ENCODE data around the gene ZNF419.
"Not testable (repeated sequence)": the region's sequence is repeated elsewhere in the genome, so short reads cannot be mapped to it uniquely, and the experiment has no call there.

Gene ZNF419

DNA sequence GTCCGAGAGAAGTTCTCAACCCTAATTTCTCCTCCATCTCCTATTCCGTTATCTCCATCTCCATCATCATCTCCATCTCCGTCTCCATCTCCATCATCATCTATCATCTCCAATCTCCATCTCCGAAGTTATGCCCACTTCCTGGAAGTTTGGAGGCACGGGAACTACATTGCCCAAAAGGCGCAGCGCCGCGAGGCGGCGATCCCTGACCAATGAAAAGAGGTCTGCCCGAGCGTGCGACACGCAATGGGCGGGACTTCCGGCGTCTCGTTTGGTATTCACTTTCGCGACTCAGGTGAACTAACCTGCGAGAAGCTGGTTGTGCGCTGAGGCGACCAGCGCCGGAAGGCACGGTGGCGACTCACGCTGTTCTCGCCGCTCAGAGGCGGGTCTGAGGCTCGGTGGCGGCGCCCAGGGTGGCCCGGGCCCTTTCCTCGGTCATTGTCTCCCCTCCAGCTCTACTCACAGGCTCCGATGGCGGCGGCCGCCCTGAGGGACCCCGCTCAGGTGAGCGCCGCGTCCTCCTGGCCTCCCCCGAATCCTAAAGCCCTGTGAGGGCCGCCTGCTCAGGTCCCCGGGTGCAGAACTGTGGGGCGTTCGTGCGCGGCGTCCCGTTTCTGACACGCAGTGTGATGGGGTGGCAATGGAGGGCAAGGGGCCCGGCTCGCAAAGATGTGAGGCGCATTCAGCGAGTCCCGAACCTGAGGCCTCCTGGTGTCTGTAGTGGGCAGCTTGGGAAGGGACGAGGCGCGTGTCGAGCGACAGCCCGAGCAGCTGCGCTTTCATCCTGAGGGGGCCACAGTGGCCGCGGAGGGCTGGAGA, at the start of gene ZNF419:
ZNF419 (plus strand) TSS at position 274 of the 822 bp plus-strand sequence; CDS start at position 475, 201 bp downstream.
- DNase-seq (ENCODE audit: low read depth), result peak; percentile 80

DNA sequence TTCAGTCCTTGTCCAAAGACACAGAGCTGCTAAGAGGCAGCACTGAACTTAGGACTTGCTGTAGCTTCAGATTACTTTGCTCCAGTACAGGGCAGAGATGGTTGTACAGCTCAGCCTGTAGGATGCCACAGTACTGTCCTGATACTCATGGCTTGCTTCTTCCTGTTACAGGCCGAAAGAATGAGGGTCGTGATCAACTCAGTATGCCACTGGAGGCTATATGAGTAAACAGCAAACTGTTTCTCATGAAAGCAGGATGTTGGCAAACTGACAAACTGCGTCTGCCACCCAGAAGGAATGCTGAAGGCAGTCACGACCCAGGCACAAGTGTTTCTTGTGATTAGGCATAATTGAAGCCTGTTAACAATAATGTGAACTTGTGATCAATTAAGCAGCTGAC, 49.6 kb upstream of the ZNF419 start:
- no peak for DNase-seq (ENCODE audit: low read depth)

DNA sequence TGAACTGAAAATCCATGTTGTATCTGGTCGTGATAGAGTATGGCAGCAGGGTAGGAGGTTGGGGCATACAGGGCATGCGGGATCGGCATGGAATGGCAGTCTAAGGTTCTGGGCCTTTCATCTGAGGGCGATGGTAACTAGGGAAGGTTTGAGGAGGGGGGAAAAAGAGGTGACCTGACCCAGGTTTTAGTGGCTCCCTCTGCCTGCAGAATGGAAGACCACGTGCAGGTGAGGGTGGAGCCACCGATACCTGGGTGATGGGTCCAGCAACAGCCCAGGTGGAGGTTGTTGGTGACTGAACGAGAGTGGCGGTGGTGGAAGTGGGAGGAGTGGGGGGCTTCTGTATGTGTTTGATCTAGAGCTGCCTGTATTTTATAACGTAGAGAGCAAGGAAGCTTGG, 48.6 kb upstream of the ZNF419 start:
- DNase-seq (ENCODE audit: low read depth), result no peak

DNA sequence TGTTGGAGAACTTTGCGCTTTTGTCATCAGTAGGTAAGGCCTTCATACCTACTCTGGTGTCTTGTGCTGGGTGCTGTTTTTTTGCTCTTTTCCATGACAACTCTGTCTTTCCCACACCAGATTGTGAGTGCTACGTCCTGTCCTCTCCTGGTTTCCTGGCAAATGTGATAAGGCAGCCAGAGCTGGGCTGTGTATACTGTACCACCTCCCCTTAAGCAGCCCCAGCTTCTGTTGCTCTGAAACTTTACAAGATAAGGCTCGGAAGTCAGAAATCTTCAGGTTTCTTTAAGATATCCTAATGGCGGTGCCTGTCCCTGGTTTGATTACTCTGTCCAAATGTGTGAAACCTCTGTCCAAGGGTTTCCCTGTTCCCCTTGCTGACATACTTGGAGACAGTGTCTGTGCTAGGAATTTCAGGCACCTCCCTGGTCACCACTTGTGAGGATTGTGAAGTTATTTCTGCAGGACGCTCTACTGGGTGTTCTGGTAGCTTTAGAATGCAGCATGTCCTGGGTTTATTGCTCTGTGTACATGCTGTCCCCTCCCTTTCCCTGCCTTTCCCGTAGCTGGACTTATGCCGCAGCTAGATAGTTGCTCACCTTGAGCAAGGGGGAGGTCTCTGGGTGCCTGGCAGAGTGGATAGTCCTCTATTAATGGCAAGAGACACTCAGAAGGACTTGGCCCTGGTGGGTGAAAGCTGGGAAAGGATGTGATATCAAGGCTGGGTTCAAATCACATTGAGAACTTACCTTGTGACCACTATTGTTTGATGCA, 45.4 kb upstream of the ZNF419 start:
- DNase-seq (ENCODE audit: low read depth), result no peak

DNA sequence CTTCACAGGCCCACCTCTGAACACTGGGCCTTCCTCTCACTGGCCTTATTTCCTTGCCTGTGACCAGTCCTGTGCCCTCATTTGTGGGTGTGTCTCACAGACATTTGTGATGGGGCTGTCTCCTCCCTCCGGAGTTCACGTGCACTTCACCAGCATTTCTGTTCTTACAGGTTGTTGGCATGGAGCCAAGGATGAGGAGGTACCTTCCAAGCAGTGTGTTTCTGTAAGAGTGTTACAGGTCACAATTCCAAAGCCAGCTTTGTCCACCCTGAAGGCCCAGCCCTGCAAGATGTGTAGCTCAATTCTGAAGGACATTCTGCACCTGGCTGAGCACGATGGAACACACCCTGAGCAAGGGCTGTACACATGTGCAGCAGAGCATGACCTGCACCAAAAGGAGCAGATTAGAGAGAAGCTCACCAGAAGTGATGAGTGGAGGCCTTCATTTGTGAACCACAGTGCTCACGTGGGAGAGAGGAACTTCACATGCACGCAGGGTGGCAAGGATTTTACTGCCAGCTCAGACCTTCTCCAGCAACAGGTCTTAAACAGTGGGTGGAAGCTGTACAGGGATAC, 44.3 kb upstream of the ZNF419 start:
- DNase-seq (ENCODE audit: low read depth), result no peak

DNA sequence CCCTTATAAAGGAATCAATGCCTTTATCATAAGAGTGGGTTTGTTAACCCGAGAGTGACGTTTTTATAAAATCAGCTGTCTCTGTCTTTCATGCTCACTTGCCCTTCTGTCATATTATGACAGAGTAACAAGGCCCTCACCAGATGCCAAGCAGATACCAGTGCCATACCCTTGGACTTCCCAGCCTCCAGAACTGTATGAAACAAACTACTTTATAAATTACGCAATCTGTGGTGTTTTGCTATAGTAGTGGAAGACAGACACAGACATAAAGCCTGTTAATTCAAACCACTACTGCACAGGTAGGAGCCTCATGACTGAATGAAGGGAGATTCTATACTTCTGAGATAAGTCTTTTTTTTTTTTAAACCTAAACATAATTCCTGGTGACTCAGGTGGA, 35.2 kb upstream of the ZNF419 start:
- no peak for DNase-seq (ENCODE audit: low read depth)

DNA sequence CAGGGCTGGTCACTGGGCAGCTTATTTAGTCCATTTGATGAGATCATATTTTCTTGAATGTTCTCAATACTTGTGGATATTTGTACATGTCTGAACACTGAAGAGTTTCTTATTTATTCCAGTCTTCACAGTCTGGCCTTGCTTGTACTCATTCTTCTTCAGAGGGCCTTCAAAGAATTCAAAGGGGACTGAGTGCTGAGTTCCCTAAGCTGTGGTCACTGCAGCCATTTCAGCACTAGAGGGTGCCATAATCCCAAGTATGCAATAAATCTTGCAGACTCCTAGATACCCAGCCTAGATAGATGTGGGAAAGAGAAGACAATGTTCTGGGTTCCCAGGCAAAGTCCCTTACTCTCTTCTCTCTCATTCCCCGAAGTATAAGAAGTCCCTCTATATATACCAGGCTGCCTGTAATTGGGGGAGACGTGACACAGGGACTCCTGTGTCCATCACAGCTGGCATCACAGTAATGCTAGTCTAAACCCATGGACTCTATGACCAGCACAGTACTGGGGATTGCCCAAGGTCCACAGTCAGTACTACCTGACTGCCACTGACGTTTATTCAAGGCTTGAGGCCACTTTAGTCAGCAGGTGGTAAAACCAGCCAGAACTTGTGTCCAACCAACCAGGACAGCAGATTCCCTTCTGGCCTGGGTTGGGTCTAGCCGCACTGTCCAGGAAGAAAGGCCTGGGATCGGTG, 21.7 kb upstream of the ZNF419 start:
- no peak for DNase-seq (ENCODE audit: low read depth)

DNA sequence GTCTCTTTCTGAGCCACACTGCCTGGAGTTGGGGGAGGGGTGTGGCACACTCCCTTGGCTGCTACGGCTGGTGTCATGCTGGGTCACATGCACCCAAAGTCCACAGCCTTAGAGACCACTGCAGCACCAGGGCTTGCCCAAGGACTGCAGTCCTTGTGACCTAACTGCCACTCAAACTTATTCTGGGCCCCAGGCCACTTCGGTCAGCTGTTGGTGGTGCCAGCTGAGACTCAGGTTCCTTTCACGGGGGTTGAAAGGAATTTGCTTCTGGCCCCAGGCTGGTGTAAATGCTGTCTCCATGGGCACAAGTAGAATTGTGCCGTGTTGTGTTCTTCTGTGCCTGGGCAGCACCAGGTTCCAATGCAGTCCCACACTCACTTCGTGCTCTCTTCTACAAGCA, 21.1 kb upstream of the ZNF419 start:
- DNase-seq (ENCODE audit: low read depth), result no peak

DNA sequence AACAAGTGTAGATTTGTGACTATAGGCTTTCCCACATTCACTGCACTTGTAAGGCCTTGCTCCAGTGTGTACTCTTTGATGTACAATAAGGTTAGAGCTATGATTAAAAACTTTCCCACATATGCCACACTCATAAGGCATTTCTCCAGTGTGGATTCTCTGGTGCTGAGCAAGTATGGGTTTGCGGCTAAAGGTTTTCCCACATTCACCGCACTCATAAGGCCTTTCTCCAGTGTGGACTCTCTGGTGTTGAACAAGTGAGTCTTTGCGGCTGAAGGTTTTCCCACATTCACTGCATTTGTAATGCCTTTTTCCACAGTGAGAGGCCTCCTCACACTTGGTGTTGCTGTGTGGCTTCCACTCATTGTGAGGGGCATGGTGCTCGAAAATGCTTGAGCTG, 13.9 kb upstream of the ZNF419 start:
- no peak for DNase-seq (ENCODE audit: low read depth)

DNA sequence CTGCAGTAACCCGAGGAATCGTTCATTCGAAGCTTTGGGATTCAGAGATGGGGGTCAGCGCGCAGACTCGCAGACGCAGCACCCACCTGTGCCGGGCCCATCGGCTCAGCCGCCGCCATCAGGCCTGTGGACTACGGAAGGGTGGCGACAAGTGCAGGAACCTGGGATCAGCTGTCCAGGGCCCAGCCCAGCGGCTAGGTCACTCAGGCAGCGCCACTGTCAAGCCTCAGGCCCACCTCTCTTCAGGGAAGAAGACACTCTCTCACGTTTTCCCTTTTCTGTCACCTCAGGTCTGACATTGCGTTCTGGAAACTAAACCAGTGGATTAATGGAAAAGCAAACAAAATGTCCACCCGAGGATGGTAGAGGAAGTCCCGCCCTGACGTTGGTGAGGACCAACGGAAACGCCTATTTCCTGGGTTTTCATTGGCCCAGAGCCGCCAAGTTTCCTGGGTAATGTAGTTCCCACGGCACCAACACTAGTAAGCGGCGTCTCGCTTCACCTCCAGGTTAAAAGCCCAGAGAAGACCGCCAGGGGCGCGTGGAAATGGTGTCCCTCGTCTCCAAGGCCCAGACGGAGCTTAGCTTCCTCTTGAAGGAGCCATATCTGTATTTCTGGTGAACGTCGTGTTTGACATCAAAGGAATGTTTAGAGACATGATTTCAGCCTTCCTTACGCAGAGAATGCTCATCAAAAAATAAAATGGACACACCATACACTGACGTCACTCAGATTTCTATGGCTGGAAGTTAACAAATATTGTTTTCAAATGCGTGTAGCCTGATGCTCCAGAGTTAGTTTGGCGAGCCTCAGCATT, 10.2 kb upstream of the ZNF419 start, which contains the start of gene ZNF772:
ZNF772 (minus strand) TSS at position 376 of the 818 bp plus-strand sequence; CDS start at position 119, 257 bp downstream.
- peak; percentile 46 for DNase-seq (ENCODE audit: low read depth)

DNA sequence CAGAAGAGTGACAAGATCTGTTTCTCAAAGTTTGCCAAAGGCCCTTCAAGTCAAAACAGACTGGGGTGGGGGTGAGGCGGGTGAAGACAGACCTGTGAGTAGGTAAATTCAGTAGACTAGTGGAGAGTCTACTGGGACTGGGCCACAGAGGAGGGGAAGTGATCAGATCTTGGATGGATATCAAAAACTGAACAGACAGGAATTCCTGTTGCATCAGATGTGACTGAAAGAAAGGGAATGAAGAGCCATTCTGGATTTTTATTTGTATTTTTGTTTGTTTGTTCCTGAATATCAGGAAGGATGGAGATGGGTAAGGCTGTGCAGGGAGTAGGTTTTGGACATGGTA, 722 bp downstream of the ZNF419 start:
- DNase-seq (ENCODE audit: low read depth), result not testable (repeated sequence)

DNA sequence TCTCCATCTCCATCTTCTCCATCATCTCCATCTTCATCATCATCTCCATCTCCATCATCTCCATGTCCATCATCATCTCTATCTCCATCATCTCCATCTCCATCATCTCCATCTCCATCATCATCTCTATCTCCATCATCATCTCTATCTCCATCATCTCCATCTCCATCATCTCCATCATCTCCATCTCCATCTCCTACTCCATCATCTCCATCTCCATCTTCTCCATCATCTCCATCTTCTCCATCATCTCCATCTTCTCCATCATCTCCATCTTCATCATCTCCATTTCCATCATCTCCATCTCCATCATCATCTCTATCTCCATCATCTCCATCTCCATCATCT, 11.8 kb downstream of the ZNF419 start:
- not testable (repeated sequence) for DNase-seq (ENCODE audit: low read depth)

DNA sequence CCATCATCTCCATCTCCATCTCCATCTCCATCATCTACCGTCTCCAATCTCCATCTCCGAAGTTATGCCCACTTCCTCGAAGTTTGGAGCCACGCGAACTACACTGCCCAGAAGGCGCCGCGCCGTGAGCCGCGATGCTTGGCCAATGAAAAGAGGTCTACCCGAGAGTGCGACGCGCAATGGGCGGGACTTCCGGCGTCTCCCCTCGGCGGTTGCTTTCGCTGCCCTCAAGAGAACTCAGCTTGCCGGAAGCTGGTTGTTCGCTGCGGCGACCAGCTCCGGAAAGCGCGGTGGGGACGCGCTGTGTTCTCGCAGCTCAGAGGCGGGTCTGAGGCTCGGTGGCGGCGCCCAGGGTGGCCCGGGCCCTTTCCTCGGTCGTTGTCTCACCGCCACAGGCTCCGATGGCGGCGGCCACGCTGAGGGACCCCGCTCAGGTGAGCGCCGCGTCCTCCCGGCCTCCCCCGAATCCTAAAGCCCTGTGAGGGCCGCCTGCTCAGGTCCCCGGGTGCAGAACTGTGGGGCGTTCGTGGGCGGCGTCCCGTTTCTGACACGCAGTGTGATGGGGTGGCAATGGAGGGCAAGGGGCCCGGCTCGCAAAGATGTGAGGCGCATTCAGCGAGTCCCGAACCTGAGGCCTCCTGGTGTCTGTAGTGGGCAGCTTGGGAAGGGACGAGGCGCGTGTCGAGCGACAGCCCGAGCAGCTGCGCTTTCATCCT, 12.3 kb downstream of the ZNF419 start, which contains the start of gene ZNF773:
ZNF773 (plus strand) TSS at position 259 of the 716 bp plus-strand sequence; CDS start at position 402, 143 bp downstream.
- peak; percentile 96 for DNase-seq (ENCODE audit: low read depth)

DNA sequence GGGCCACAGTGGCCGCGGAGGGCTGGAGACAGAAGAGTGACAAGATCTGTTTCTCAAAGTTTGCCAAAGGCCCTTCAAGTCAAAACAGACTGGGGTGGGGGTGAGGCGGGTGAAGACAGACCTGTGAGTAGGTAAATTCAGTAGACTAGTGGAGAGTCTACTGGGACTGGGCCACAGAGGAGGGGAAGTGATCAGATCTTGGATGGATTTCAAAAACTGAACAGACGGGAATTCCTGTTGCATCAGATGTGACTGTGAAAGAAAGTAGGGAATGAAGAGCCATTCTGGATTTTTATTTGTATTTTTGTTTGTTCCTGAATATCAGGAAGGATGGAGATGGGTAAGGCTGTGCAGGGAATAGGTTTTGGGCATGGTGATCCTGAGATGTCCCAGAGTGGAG, 12.8 kb downstream of the ZNF419 start:
- not testable (repeated sequence) for DNase-seq (ENCODE audit: low read depth)

DNA sequence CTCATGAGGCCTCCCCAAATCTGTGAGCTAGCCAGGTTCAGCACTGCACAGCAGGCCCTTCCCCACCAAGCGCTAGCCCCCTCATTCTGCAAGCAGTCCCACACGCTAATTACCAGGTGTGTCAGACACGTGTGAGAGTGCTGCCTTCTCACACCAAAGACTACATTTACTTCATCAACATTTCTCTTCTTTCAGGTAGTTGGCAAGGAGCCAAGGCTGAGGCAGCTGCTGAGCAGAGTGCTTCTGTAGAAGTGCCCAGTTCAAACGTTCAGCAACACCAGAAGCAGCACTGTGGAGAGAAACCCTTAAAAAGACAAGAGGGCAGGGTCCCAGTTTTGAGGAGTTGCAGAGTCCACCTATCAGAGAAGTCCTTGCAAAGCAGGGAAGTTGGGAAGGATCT, 18.6 kb downstream of the ZNF419 start:
- no peak for DNase-seq (ENCODE audit: low read depth)

DNA sequence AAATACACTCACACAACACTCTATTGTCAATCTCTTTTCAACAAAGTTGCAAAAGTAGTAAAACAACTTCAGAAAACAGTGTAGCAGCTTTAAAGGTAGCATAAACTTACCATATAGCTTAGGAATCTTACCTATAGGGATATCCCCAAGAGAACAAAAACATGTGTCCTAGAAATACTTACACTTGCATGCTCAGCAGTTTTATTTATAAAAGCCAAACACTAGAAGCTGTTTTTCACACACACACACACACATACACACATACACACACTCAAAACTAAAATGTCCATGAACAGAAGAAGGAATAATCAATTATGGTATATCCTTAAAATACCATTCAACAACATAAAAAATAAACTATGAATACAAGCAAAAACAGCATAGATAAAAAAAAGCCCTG, 23.9 kb downstream of the ZNF419 start:
- DNase-seq (ENCODE audit: low read depth), result no peak

DNA sequence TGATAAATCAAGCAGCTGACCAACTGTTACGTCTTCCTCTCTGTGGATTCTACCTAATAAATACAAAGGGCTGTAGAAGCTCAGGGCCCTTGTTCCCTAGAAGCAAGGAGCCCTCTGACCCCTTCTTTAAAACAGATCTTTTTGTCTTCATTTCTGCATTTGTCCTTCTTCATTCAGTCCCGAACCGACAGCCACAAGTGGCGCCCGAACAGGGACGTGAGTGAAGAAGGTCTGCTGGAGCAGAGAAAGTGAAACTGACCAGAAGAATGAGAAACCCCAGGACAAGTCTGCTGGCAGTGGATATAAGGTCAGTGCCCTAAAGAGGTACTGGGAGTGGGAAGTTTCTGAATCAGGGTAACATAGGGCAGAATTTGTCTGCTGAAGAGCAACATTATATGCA, 25.3 kb downstream of the ZNF419 start:
- DNase-seq (ENCODE audit: low read depth), result no peak

DNA sequence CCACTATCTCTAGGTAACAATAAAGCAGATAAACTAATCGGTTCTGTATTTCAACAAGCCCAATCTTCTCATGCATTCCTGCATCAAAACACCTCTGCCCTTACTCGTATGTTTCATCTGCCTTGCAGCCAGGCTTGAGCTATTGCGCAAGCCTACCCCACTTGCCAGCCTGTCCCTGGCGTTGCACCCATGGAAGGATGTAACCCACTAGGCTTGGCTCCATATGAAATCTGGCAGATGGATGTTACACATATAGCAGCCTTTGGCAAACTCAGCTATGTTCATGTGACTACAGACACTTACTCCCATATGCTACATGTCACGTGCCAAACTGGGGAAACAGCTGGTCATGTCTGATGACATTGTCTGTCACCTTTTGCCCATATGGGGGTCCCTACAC, 27.7 kb downstream of the ZNF419 start:
- no peak for DNase-seq (ENCODE audit: low read depth)

DNA sequence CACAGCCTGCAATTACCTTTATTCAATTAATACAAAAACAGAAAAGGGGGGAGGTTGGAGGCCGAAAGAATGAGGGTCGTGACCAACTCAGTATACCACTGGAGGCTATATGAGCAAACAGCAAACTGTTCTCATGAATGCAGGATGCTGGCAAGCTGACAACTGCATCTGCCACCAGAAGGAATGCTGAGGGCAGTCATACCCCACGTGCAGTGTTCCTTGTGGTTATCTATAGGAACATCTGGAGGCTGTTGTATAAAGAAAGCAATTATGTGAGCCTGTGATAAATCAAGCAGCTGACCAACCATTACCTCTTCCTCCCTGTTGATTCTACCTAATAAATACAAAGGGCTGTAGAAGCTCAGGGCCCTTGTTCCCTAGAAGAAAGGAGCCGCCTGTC, 30.5 kb downstream of the ZNF419 start:
- not testable (repeated sequence) for DNase-seq (ENCODE audit: low read depth)

DNA sequence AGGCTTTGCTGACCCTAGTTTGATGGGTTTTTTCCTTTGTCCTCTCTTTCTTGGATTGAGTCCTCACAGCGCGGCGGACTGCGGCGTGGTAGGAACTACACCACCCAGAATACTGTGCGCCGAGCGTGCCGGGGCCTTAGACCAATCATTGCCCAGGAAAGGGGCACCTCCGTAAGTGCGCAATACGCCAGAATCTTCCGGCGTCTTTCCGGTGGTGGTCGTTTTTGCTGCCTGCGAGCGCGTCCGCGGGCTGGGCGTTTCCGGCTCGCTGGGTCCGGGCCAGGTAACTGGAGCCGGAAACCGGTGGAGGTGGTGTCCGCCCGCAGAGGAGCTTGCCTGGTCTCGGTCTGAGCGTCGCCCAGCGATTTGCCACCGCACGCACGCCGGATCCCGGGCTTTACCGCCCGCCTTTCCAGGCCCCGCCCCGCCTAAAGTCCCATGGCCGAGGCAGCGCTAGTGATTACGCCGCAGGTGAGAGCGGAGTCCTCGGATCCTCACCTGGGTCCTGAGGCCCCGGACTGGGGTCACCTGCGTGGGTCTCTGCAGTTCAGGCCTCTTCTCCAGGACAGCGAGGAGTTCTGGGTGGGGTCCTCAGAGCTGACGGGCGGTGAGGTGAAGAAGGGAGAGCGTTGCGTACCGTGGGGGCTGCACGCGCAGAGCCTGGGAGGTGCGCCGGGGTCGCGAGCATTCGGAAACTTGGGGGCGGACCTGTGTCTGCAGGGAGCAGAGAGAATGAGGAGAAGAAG, 39.8 kb downstream of the ZNF419 start, which contains the start of gene ZNF549:
ZNF549 (plus strand) TSS at position 221 of the 746 bp plus-strand sequence; CDS start at position 439, 218 bp downstream.
- DNase-seq (ENCODE audit: low read depth), result peak; percentile 73
